Peyer's patch (tissue), 4 donors: ENCODE data around the gene GARIN5A.

ENCODE experiments used
- POLR2A ChIP-seq, 2 donors: fragments of 450-650 bp; IDR thresholded peaks; one replicate each; pipeline ENCODE4 v1.5.1; 2017; ENCODE audit warnings: antibody characterized with exemption in 2 of 2, mild to moderate bottlenecking in 2 of 2, moderate library complexity in 2 of 2
- TF ChIP-seq, protein P1 (sequence below), 6 experiments: fragments of 450-650 bp in 4 of 6; fragments of 200-600 bp in 2 of 6; sonication (generic) in 1 of 6; IDR thresholded peaks; one replicate each; pipeline ENCODE4 v1.5.1; 2017 to 2019; ENCODE audit warnings: antibody characterized with exemption in 6 of 6, mild to moderate bottlenecking in 3 of 6, moderate library complexity in 1 of 6

DNA sequence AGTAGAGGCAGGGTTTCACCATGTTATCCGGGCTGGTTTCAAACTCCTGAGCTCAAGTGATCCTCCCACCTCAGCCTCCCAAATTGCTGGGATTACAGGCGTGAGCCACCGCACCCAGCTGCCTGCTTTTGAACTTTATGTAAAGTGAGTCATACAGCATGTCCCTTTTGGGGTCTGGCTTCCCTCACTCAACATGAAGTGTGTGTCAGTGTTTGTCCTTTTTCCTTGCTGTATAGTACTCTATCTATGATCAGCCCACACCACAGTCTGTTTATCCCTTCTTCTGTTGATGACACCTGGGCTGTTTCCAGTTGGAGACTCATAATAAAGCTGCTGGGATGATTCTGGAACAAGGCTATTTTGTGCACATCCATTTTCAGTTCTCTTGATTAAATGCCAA, 55.8 kb downstream of the GARIN5A start:
- TF ChIP-seq, protein P1, sequence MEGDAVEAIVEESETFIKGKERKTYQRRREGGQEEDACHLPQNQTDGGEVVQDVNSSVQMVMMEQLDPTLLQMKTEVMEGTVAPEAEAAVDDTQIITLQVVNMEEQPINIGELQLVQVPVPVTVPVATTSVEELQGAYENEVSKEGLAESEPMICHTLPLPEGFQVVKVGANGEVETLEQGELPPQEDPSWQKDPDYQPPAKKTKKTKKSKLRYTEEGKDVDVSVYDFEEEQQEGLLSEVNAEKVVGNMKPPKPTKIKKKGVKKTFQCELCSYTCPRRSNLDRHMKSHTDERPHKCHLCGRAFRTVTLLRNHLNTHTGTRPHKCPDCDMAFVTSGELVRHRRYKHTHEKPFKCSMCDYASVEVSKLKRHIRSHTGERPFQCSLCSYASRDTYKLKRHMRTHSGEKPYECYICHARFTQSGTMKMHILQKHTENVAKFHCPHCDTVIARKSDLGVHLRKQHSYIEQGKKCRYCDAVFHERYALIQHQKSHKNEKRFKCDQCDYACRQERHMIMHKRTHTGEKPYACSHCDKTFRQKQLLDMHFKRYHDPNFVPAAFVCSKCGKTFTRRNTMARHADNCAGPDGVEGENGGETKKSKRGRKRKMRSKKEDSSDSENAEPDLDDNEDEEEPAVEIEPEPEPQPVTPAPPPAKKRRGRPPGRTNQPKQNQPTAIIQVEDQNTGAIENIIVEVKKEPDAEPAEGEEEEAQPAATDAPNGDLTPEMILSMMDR (IDR thresholded peaks at IDR 0.05) = no peak
- no peak for TF ChIP-seq POLR2A (IDR thresholded peaks at IDR 0.05)
